Activated T-helper 17 cell treated with anti-CD3 and anti-CD28 coated beads, Interleukin-2, amount 50 U/mL, for 72 hours (primary cell): ENCODE results near the gene FOSL2. TPM values are rescaled to one million over a fixed set of nuclear protein-coding genes. Genes with fewer than 3 reads are reported as not detected.

ENCODE experiments used
- ATAC-seq: fragments of 150-1000 bp; cut with Tn5 transposase; replicated peaks from 2 replicates; pipeline ENCODE4 v1.10.0; 2021; ENCODE audit warnings: mild to moderate bottlenecking, moderate library complexity
- H3K27ac Mint-ChIP-seq: one replicate; pipeline ENCODE4 v1.8.0; 2022; ENCODE audit warnings: mixed read lengths
- H3K27me3 Mint-ChIP-seq: one replicate; pipeline ENCODE4 v1.8.0; 2022; ENCODE audit warnings: mixed read lengths
- H3K36me3 Mint-ChIP-seq: one replicate; pipeline ENCODE4 v1.8.0; 2022; ENCODE audit warnings: low read depth, mild to moderate bottlenecking, mixed read lengths
- H3K4me1 Mint-ChIP-seq: one replicate; pipeline ENCODE4 v1.8.0; 2022; ENCODE audit warnings: mixed read lengths
- H3K4me3 Mint-ChIP-seq: one replicate; pipeline ENCODE4 v1.8.0; 2022; ENCODE audit warnings: mild to moderate bottlenecking, mixed read lengths
- H3K9me3 Mint-ChIP-seq: one replicate; pipeline ENCODE4 v1.8.0; 2022; ENCODE audit warnings: mixed read lengths
- total RNA-seq, 2 donors: library from RNA; stranded (reverse); gene quantifications; one replicate each; pipeline ENCODE4 v1.2.3, GENCODE V29; 2022

Gene FOSL2
- total RNA-seq = 100 to 1,000 TPM in 1 of 2 donors, 10 to 100 TPM in 1; 90.9 to 214 TPM

DNA sequence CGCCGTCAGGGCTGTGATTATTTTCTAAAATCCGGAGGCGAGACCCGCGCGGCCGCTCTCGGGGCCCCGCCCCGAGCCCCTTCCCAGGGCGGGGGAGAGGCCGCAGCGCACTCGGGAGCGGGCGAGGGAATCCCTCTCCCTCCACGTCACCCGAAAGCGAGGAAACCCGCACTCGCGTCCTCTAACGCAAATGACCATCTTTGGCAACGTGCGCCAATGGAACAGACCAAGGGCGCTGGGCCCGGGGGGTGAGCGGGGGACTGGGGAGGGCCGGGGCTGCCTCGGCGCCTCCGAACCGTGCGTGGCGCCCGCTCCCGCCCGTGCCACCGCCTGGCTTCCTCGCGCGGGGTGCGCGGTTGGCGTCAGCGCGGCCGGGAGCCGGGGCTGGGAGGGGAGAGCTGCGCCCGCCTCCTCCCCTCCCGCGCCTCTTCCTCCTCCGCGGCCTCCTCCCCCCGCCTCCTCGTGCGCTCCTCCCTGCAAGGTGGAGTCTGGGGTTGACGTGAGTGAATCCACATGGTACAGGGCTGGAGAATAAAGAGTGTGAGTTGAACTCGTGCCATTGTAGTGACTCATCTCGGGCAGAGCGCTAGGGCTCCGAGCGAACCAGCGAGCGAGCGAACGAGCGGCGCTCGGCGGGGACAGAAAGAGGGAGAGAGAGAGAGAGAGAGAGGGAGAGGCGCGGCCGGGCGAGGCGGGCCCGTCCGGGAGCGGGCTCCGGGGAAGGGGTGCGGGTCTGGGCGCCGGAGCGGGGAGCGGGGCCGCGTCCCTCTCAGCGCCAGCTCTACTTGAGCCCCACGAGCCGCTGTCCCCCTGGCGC lies at the start of gene FOSL2:
Gene FOSL2 (plus strand): TSS at position 562 of the 817 bp plus-strand sequence. CDS start 863 bp downstream, outside the sequence.
- H3K27ac Mint-ChIP-seq = peak within 1 kb of the TSS; percentile 93

GRCh38 chr2:28343184-28343942 lies 49.3 kb upstream of the FOSL2 start:
- Mint-ChIP-seq H3K27me3 (no peaks in the 10 kb centered on the region), H3K4me3 (no peak overlapping the region), H3K9me3 (no peaks in the 10 kb centered on the region), H3K36me3 (peaks cover 6% of the 10 kb centered on the region), H3K27ac (peak overlapping the region; percentile 16), H3K4me1 (peaks cover 12% of the 10 kb centered on the region)
- ATAC-seq = no peak

More for the DNA sequence above, at the start of gene FOSL2:
- Mint-ChIP-seq H3K9me3 (peaks cover 4% of the 10 kb centered on the region), H3K36me3 (peaks cover 9% of the 10 kb centered on the region), H3K4me3 (no peak within 1 kb of the TSS), H3K27me3 (no peaks in the 10 kb centered on the region), H3K4me1 (peaks cover 19% of the 10 kb centered on the region)
- ATAC-seq = peak; percentile 79

DNA sequence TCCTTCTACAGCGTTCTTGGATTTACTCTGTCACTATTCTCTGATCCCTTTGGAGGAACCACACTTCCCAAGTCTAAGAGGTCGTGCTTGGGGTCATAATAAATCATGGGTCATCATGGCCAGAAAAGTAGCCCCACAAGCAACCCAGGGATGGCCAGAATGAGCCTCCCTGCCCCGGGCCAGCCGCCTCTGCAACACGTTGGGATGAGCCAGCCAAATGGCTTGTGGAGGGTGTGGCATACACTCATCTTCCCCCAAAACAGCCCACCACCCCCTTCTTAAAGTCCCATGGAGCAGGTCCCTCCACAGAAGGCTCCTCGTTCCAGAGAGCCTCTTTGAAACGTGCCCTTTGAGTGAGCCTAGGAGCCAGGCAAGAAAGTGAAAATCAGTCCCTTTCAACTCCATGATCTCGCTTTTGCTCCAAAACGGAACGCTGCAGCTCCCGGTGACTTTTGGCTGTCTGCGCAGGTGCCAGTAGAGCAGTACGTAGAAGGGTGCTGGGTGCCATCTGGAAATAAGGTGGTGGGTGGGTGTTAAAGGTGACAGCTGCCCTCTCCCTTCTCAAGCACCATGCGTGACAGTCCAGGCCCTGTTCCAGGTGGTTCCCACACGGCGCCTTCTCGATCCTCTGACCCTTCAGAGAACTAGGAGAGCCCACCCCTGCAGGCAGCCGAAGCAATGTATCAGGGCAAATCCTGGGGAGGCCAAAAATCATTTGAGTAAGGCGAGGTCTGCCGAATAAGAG lies 48.5 kb upstream of the FOSL2 start:
- H3K4me1 Mint-ChIP-seq = peaks cover 10% of the 10 kb centered on the region
- no peak overlapping the region for H3K4me3 Mint-ChIP-seq
- no peak overlapping the region for H3K27ac Mint-ChIP-seq
- no peaks in the 10 kb centered on the region for H3K9me3 Mint-ChIP-seq
- H3K27me3 Mint-ChIP-seq = no peaks in the 10 kb centered on the region
- no peak for ATAC-seq
- H3K36me3 Mint-ChIP-seq = no peaks in the 10 kb centered on the region

- H3K4me1 Mint-ChIP-seq = peaks cover 14% of the 10 kb centered on the region
- peak overlapping the region; percentile 2 for H3K27ac Mint-ChIP-seq
- ATAC-seq = no peak
- H3K36me3 Mint-ChIP-seq = no peaks in the 10 kb centered on the region
- no peak overlapping the region for H3K4me3 Mint-ChIP-seq
- no peaks in the 10 kb centered on the region for H3K9me3 Mint-ChIP-seq
- H3K27me3 Mint-ChIP-seq = no peaks in the 10 kb centered on the region
These were observed 47.8 kb upstream of the FOSL2 start for GRCh38 chr2:28344756-28345373.

- no peaks in the 10 kb centered on the region for H3K36me3 Mint-ChIP-seq
- no peaks in the 10 kb centered on the region for H3K27me3 Mint-ChIP-seq
- H3K27ac Mint-ChIP-seq = peak overlapping the region; percentile 2
- no peaks in the 10 kb centered on the region for H3K9me3 Mint-ChIP-seq
- ATAC-seq = no peak
- peaks cover 14% of the 10 kb centered on the region for H3K4me1 Mint-ChIP-seq
- no peak overlapping the region for H3K4me3 Mint-ChIP-seq
These were observed 47.0 kb upstream of the FOSL2 start for GRCh38 chr2:28345619-28346018.

GRCh38 chr2:28346587-28346986 lies 46.1 kb upstream of the FOSL2 start:
- Mint-ChIP-seq H3K36me3 (no peaks in the 10 kb centered on the region), H3K4me3 (peak overlapping the region; percentile 77), H3K27me3 (no peaks in the 10 kb centered on the region), H3K9me3 (no peaks in the 10 kb centered on the region), H3K4me1 (peaks cover 14% of the 10 kb centered on the region), H3K27ac (peak overlapping the region; percentile 94)
- no peak for ATAC-seq

GRCh38 chr2:28347193-28347592 lies 45.5 kb upstream of the FOSL2 start:
- Mint-ChIP-seq H3K27me3 (no peaks in the 10 kb centered on the region), H3K36me3 (no peaks in the 10 kb centered on the region), H3K9me3 (no peaks in the 10 kb centered on the region), H3K27ac (peak overlapping the region; percentile 94), H3K4me3 (peak overlapping the region; percentile 77), H3K4me1 (peaks cover 14% of the 10 kb centered on the region)
- no peak for ATAC-seq

DNA sequence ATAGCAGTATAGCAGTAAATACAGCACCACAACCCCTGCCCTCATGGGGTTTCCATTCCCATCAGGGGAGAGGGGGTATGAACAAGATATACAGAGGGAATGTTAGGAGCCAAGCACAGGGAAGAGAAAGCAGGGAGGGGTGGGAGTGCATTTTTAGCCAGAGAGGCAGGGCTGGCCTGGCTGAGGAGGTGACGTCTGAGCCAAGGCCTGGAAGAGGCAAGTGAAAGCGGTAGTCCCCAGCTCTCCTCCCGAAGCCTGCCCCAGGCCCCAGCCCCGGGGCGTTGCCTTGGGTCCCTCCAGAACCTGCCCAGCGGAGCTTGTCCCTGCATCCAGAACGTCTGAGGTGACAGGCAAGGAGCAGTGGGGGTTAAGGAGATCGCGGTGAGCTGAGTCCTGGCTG lies 45.1 kb upstream of the FOSL2 start:
- no peak for ATAC-seq
- Mint-ChIP-seq H3K27ac (peak overlapping the region; percentile 94), H3K36me3 (no peaks in the 10 kb centered on the region), H3K27me3 (no peaks in the 10 kb centered on the region), H3K4me3 (peak overlapping the region; percentile 77), H3K9me3 (no peaks in the 10 kb centered on the region), H3K4me1 (peaks cover 15% of the 10 kb centered on the region)

DNA sequence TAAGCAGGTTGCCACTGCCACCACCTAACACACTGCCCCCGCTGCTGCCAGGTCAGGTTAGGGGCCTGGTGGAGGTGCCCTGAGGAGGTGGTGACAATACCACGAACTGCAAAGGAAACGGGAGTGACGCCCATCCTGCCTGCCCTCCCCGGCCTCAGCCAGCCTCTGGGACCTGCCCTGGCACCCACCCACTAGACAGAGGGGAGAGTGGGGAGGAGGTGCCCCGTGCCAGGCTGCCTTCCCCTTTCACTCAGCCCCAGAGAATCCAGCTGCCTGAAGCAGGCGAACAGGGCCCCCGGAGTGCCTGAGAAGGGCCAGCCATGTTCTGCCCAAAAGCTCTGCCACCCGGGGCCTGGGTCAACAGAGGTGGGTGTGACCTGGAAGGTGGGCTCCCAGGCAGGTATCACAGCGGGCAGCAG lies 44.5 kb upstream of the FOSL2 start:
- Mint-ChIP-seq H3K36me3 (no peaks in the 10 kb centered on the region), H3K9me3 (no peaks in the 10 kb centered on the region), H3K27me3 (no peaks in the 10 kb centered on the region), H3K4me1 (peaks cover 17% of the 10 kb centered on the region), H3K27ac (peak overlapping the region; percentile 94), H3K4me3 (peak overlapping the region; percentile 77)
- ATAC-seq = peak; percentile 85

DNA sequence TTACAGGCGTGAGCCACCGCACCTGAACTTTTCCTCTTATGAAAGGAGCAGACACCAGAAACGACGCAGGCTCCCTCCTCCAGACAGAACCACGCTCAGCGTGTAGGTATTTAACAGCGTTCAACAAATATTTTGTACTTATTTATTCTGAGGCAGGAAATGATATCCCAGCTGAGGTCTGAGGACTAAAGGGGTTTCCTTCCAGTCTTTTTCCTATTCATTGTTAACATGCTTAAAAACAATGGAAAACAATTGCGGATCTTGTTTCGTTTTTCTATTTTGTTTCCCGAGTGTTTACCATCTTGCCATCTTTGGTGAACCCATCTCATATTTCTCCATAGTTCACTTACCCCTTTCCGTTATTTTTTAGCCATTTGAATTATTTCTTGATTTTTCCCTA lies 43.7 kb upstream of the FOSL2 start:
- Mint-ChIP-seq H3K4me3 (peak overlapping the region; percentile 77), H3K27me3 (no peaks in the 10 kb centered on the region), H3K36me3 (no peaks in the 10 kb centered on the region), H3K4me1 (peaks cover 17% of the 10 kb centered on the region), H3K27ac (no peak overlapping the region), H3K9me3 (no peaks in the 10 kb centered on the region)
- no peak for ATAC-seq

DNA sequence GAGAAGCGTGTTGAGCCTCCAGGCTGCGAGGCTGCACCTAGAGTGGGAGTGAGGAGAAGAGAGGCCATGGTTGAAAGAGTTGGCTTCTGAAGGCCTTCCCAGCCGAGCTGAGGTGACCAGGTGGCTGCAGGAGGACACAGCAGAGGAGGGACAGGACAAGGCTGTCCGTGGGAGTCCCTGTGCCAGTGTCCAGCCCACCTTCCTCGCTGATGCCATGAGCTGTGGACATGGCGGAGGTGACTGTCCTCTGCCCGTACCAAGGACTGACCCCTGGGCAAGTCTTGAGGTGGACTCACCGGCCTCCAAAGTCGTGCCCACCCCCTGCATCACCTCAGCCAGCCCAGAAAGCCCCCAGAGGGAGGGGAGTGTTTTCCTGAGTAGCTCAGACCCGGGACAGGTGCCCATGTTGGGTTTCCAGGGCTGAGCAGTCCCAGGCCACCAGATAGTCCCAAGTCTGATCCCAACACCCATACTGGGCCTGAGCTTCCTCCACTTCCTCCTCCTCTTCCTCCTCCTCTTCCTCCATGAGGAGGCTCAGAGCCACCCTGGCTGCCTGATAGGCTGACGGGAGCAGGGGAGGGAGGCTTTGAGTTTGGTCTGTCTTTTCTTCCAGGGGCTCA lies 43.0 kb upstream of the FOSL2 start:
- ATAC-seq = no peak
- Mint-ChIP-seq H3K27ac (no peak overlapping the region), H3K27me3 (no peaks in the 10 kb centered on the region), H3K9me3 (no peaks in the 10 kb centered on the region), H3K4me1 (peaks cover 17% of the 10 kb centered on the region), H3K36me3 (no peaks in the 10 kb centered on the region), H3K4me3 (peak overlapping the region; percentile 77)

DNA sequence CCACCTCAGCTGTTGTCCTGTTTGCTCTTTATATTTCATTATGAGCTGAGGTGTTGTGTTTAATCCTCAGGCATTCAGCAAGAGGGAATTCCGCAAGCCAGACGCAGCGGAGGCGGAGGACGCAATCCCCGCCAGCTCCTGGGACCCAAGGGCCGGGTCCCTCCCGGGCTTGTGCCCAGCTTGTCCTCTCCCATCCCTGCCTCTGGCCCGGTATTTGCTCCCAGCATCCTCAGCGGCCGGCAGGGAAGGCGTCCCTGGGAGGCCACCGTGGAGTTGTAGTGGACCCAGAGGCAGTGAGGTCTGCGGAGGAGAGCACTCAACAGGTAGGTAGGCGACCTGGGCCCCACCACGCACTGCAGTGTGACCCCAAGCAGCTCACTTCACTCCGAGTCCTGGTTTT lies 42.5 kb upstream of the FOSL2 start:
- no peak for ATAC-seq
- H3K4me3 Mint-ChIP-seq = no peak overlapping the region
- no peaks in the 10 kb centered on the region for H3K9me3 Mint-ChIP-seq
- no peaks in the 10 kb centered on the region for H3K27me3 Mint-ChIP-seq
- no peak overlapping the region for H3K27ac Mint-ChIP-seq
- H3K36me3 Mint-ChIP-seq = no peaks in the 10 kb centered on the region
- H3K4me1 Mint-ChIP-seq = peaks cover 17% of the 10 kb centered on the region

DNA sequence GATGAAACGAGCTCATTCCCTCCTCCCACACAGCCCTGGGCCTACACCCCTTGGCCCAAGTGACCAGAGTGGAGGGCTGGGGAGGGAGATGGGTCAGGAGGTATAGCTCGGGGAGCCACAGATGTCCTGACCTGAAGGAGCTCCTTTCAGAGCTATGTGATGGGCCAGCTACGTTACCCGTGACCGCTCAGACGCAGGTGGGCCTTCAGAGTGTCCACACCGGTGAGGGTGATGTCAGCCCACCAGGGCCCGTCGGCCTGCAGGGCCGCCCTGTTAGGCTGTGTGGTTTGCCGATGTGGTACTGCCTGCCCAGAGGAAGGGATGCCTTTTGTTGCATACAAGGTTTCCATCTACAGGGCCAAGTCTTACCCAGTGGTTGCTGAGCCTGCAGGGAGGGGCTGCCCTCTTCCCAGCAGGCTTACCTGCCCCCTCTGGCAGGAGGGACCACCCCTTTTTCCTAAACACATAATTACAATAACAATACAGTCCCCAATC lies 41.8 kb upstream of the FOSL2 start:
- Mint-ChIP-seq H3K27me3 (no peaks in the 10 kb centered on the region), H3K27ac (peak overlapping the region; percentile 28), H3K4me1 (peaks cover 17% of the 10 kb centered on the region), H3K9me3 (no peaks in the 10 kb centered on the region), H3K36me3 (no peaks in the 10 kb centered on the region), H3K4me3 (peak overlapping the region; percentile 45)
- ATAC-seq = no peak
